GM12864 (cell line): ENCODE data around the gene PIK3C2G.

Experiments
- DNase-seq: peaks from one replicate; pipeline ENCODE4 v3.0.0-alpha.2; 2011; ENCODE audit warnings: low read depth
- H3K4me3 ChIP-seq: 2 replicates; pipeline ENCODE4 v1.5.1; 2011; ENCODE audit warnings: mild to moderate bottlenecking, low read depth, low read length, control low read depth
- CTCF ChIP-seq: IDR thresholded peaks from 2 replicates; pipeline ENCODE4 v1.5.1; 2011; ENCODE audit warnings: low read depth, mild to moderate bottlenecking, moderate library complexity, low read length, control low read depth, inconsistent platforms; ENCODE audit errors: missing control alignments

PIK3C2G gene

GRCh38 chr12:18355429-18355828 lies 94.1 kb downstream of the PIK3C2G start:
- no peak overlapping the region for H3K4me3 ChIP-seq
- no peak for TF ChIP-seq CTCF
- no peak for DNase-seq

- no peak for TF ChIP-seq CTCF
- DNase-seq, result no peak
- no peak overlapping the region for H3K4me3 ChIP-seq
Observed at GRCh38 chr12:18358077-18358476, 96.8 kb downstream of the PIK3C2G start.

GRCh38 chr12:18358930-18359329 lies 97.6 kb downstream of the PIK3C2G start:
- no peak for DNase-seq
- no peak overlapping the region for H3K4me3 ChIP-seq
- TF ChIP-seq CTCF, result no peak

- no peak overlapping the region for H3K4me3 ChIP-seq
- no peak for DNase-seq
- no peak for TF ChIP-seq CTCF
Observed at GRCh38 chr12:18361433-18361832, 100.1 kb downstream of the PIK3C2G start.

GRCh38 chr12:18363321-18363720 lies 102.0 kb downstream of the PIK3C2G start:
- TF ChIP-seq CTCF, result no peak
- no peak overlapping the region for H3K4me3 ChIP-seq
- no peak for DNase-seq

GRCh38 chr12:18368594-18368993 lies 107.3 kb downstream of the PIK3C2G start:
- no peak for DNase-seq
- no peak overlapping the region for H3K4me3 ChIP-seq
- TF ChIP-seq CTCF, result no peak

GRCh38 chr12:18373181-18373580 lies 111.9 kb downstream of the PIK3C2G start:
- no peak overlapping the region for H3K4me3 ChIP-seq
- no peak for TF ChIP-seq CTCF
- DNase-seq, result no peak
